Measurements from ENCODE around the gene ZAP70. TPM values are rescaled to one million over a fixed set of nuclear protein-coding genes. Genes with fewer than 3 reads are reported as not detected.

The ZAP70 gene
- total RNA-seq, 1 experiment from 2014 or later: 0.54 TPM

DNA sequence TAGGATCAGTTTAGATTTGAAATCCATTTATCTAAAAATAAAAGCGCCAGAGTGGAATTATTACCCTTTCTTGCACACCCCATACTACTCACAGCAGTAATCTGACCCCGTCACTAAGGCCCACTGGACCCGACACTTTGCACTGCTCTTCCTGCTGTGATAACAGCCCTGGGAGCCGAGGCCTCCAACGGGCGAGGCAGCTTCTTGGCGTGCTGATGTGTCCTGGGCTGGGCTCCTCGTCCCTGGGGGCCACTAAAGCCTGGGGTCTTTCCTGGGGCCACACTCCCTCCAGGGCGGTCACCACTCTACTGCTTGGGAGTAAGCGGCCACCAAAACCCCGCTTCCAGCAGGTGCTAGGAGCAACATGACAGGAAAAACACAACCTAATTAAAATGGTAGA lies 61.7 kb downstream of the ZAP70 start:
- in situ Hi-C loops (cut with HindIII; ENCODE audit: low pct_unique_long_range_greater_than_20kb, low sequenced_read_pairs): no loop called here
- CTCF ChIA-PET: interaction anchor here (0.5 kb wide), 1 partner anchor 718 kb away, joined by 4 read pairs; no protein-coding TSS in a partner anchor
- no TSS peak for BruUV-seq (replicated peaks)
- no peaks in the 10 kb centered on the region for H3K27me3 ChIP-seq (ENCODE audit: control insufficient read depth, insufficient read depth, low read length)
- H3K36me3 ChIP-seq (ENCODE audit: control insufficient read depth, insufficient read depth, low read length): no peaks in the 10 kb centered on the region
- ATAC-seq: no peak
- H3K9me3 ChIP-seq (ENCODE audit: control insufficient read depth, insufficient read depth, low read depth, low read length): no peaks in the 10 kb centered on the region
- H3K27ac ChIP-seq (ENCODE audit: low read length): no peak overlapping the region
- intact Hi-C loops (cut with micrococcal nuclease; ENCODE audit: unreplicated experiment): no loop called here
- POLR2A ChIA-PET: no interaction called here
- H3K4me3 ChIP-seq (ENCODE audit: low read depth in 2 of 2, low read length in 2 of 2): no peak overlapping the region
- no peak for DNase-seq (ENCODE audit: low read depth, low spot score)
- no peak for TF ChIP-seq SIN3A (IDR thresholded peaks at IDR 0.05; ENCODE audit: borderline replicate concordance, insufficient read depth, low read depth, low read length)
- TF ChIP-seq, protein P1, sequence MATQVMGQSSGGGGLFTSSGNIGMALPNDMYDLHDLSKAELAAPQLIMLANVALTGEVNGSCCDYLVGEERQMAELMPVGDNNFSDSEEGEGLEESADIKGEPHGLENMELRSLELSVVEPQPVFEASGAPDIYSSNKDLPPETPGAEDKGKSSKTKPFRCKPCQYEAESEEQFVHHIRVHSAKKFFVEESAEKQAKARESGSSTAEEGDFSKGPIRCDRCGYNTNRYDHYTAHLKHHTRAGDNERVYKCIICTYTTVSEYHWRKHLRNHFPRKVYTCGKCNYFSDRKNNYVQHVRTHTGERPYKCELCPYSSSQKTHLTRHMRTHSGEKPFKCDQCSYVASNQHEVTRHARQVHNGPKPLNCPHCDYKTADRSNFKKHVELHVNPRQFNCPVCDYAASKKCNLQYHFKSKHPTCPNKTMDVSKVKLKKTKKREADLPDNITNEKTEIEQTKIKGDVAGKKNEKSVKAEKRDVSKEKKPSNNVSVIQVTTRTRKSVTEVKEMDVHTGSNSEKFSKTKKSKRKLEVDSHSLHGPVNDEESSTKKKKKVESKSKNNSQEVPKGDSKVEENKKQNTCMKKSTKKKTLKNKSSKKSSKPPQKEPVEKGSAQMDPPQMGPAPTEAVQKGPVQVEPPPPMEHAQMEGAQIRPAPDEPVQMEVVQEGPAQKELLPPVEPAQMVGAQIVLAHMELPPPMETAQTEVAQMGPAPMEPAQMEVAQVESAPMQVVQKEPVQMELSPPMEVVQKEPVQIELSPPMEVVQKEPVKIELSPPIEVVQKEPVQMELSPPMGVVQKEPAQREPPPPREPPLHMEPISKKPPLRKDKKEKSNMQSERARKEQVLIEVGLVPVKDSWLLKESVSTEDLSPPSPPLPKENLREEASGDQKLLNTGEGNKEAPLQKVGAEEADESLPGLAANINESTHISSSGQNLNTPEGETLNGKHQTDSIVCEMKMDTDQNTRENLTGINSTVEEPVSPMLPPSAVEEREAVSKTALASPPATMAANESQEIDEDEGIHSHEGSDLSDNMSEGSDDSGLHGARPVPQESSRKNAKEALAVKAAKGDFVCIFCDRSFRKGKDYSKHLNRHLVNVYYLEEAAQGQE (IDR thresholded peaks at IDR 0.05; ENCODE audit: insufficient read depth in 1 of 2, low read depth in 2 of 2, low read length in 1 of 2): no peak
- TF ChIP-seq, protein P2, sequence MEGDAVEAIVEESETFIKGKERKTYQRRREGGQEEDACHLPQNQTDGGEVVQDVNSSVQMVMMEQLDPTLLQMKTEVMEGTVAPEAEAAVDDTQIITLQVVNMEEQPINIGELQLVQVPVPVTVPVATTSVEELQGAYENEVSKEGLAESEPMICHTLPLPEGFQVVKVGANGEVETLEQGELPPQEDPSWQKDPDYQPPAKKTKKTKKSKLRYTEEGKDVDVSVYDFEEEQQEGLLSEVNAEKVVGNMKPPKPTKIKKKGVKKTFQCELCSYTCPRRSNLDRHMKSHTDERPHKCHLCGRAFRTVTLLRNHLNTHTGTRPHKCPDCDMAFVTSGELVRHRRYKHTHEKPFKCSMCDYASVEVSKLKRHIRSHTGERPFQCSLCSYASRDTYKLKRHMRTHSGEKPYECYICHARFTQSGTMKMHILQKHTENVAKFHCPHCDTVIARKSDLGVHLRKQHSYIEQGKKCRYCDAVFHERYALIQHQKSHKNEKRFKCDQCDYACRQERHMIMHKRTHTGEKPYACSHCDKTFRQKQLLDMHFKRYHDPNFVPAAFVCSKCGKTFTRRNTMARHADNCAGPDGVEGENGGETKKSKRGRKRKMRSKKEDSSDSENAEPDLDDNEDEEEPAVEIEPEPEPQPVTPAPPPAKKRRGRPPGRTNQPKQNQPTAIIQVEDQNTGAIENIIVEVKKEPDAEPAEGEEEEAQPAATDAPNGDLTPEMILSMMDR (IDR thresholded peaks at IDR 0.05): no peak
- TF ChIP-seq TCF7L2 (IDR thresholded peaks at IDR 0.05; ENCODE audit: low read depth, low read length): no peak
- TF ChIP-seq POLR2AphosphoS5 (IDR thresholded peaks at IDR 0.05; ENCODE audit: low read depth, low read length): no peak
- H3K4me1 ChIP-seq (ENCODE audit: control insufficient read depth, insufficient read depth, low read length): no peaks in the 10 kb centered on the region

DNA sequence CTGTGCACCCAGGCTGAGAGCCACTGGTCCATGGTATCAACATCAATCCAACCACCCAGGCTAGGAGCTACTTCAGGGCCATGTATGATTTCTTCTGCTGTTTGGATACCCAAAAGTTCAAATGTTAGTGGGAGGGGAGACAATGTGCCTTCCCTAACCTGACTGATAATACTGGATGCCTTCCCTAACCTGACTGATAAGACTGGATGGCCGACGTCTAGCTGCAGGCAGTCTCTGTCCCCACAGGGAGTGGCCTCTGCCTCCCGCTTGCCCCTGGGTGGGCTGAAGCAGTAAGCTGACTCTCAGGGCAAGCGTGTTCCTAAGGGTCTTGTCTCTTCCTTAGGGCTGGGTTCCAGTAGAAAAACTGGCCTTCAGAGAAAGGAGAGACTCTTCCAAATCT lies 65.8 kb downstream of the ZAP70 start:
- no peaks in the 10 kb centered on the region for H3K9me3 ChIP-seq (ENCODE audit: control insufficient read depth, insufficient read depth, low read depth, low read length)
- TF ChIP-seq, protein P1 (IDR thresholded peaks at IDR 0.05; ENCODE audit: insufficient read depth in 1 of 2, low read depth in 2 of 2, low read length in 1 of 2): no peak
- TF ChIP-seq SIN3A (IDR thresholded peaks at IDR 0.05; ENCODE audit: borderline replicate concordance, insufficient read depth, low read depth, low read length) (no peak), POLR2AphosphoS5 (IDR thresholded peaks at IDR 0.05; ENCODE audit: low read depth, low read length) (no peak), TCF7L2 (IDR thresholded peaks at IDR 0.05; ENCODE audit: low read depth, low read length) (no peak)
- TF ChIP-seq, protein P2 (IDR thresholded peaks at IDR 0.05): no peak
- H3K27me3 ChIP-seq (ENCODE audit: control insufficient read depth, insufficient read depth, low read length): no peaks in the 10 kb centered on the region
- H3K27ac ChIP-seq (ENCODE audit: low read length): no peak overlapping the region
- H3K4me3 ChIP-seq (ENCODE audit: low read depth in 2 of 2, low read length in 2 of 2): no peak overlapping the region
- no peaks in the 10 kb centered on the region for H3K4me1 ChIP-seq (ENCODE audit: control insufficient read depth, insufficient read depth, low read length)
- no peaks in the 10 kb centered on the region for H3K36me3 ChIP-seq (ENCODE audit: control insufficient read depth, insufficient read depth, low read length)
- DNase-seq (ENCODE audit: low read depth, low spot score) (no peak), ATAC-seq (no peak)
- intact Hi-C loops (cut with micrococcal nuclease; ENCODE audit: unreplicated experiment) (no loop called here), in situ Hi-C loops (cut with HindIII; ENCODE audit: low pct_unique_long_range_greater_than_20kb, low sequenced_read_pairs) (no loop called here)
- BruUV-seq (replicated peaks): no TSS peak
- CTCF ChIA-PET: no interaction called here
- POLR2A ChIA-PET: no interaction called here
